ENCODE data around the gene CABLES1.
"Not testable (repeated sequence)": the region's sequence is repeated elsewhere in the genome, so short reads cannot be mapped to it uniquely, and the experiment has no call there.

The CABLES1 gene

GRCh38 chr18:23156134-23156533 is 20.8 kb downstream of the CABLES1 start:
- in situ Hi-C loops (cut with HindIII; ENCODE audit: low pct_ligation_motif_present, low pct_unique_long_range_greater_than_20kb, low sequenced_read_pairs) = no loop called here

GRCh38 chr18:23158058-23158457 is 22.8 kb downstream of the CABLES1 start:
- no peak for DNase-seq
- in situ Hi-C loops (cut with HindIII; ENCODE audit: low pct_ligation_motif_present, low pct_unique_long_range_greater_than_20kb, low sequenced_read_pairs) = no loop called here

More at GRCh38 chr18:23156134-23156533, 20.8 kb downstream of the CABLES1 start:
- no peak for DNase-seq

GRCh38 chr18:23158884-23159283 is 23.6 kb downstream of the CABLES1 start:
- DNase-seq; in situ Hi-C loops (cut with HindIII; ENCODE audit: low pct_ligation_motif_present, low pct_unique_long_range_greater_than_20kb, low sequenced_read_pairs): not testable (repeated sequence)

GRCh38 chr18:23159344-23159743 is 24.1 kb downstream of the CABLES1 start:
- in situ Hi-C loops (cut with HindIII; ENCODE audit: low pct_ligation_motif_present, low pct_unique_long_range_greater_than_20kb, low sequenced_read_pairs) = no loop called here
- peak; percentile 29 for DNase-seq

GRCh38 chr18:23162473-23162872 is 27.2 kb downstream of the CABLES1 start:
- no peak for DNase-seq
- in situ Hi-C loops (cut with HindIII; ENCODE audit: low pct_ligation_motif_present, low pct_unique_long_range_greater_than_20kb, low sequenced_read_pairs) = no loop called here

- in situ Hi-C loops (cut with HindIII; ENCODE audit: low pct_ligation_motif_present, low pct_unique_long_range_greater_than_20kb, low sequenced_read_pairs) = no loop called here
- no peak for DNase-seq
Measured at GRCh38 chr18:23163786-23164533, 28.7 kb downstream of the CABLES1 start.

GRCh38 chr18:23165271-23166068 is 30.2 kb downstream of the CABLES1 start:
- DNase-seq = no peak

GRCh38 chr18:23166891-23167541 is 31.7 kb downstream of the CABLES1 start:
- no peak for DNase-seq
- in situ Hi-C loops (cut with HindIII; ENCODE audit: low pct_ligation_motif_present, low pct_unique_long_range_greater_than_20kb, low sequenced_read_pairs) = no loop called here

More at GRCh38 chr18:23165271-23166068, 30.2 kb downstream of the CABLES1 start:
- in situ Hi-C loops (cut with HindIII; ENCODE audit: low pct_ligation_motif_present, low pct_unique_long_range_greater_than_20kb, low sequenced_read_pairs) = no loop called here

- DNase-seq = no peak
- in situ Hi-C loops (cut with HindIII; ENCODE audit: low pct_ligation_motif_present, low pct_unique_long_range_greater_than_20kb, low sequenced_read_pairs) = no loop called here
Measured at GRCh38 chr18:23169673-23170044, 34.4 kb downstream of the CABLES1 start.

GRCh38 chr18:23170137-23170536 is 34.9 kb downstream of the CABLES1 start:
- in situ Hi-C loops (cut with HindIII; ENCODE audit: low pct_ligation_motif_present, low pct_unique_long_range_greater_than_20kb, low sequenced_read_pairs) = no loop called here
- no peak for DNase-seq

- in situ Hi-C loops (cut with HindIII; ENCODE audit: low pct_ligation_motif_present, low pct_unique_long_range_greater_than_20kb, low sequenced_read_pairs) = no loop called here
- DNase-seq = no peak
Measured at GRCh38 chr18:23171581-23172156, 36.4 kb downstream of the CABLES1 start.

- in situ Hi-C loops (cut with HindIII; ENCODE audit: low pct_ligation_motif_present, low pct_unique_long_range_greater_than_20kb, low sequenced_read_pairs) = no loop called here
- DNase-seq = no peak
Measured at GRCh38 chr18:23172591-23173380, 37.5 kb downstream of the CABLES1 start.

- in situ Hi-C loops (cut with HindIII; ENCODE audit: low pct_ligation_motif_present, low pct_unique_long_range_greater_than_20kb, low sequenced_read_pairs) = no loop called here
- DNase-seq = no peak
Measured at GRCh38 chr18:23173912-23174311, 38.6 kb downstream of the CABLES1 start.

- no peak for DNase-seq
- in situ Hi-C loops (cut with HindIII; ENCODE audit: low pct_ligation_motif_present, low pct_unique_long_range_greater_than_20kb, low sequenced_read_pairs) = no loop called here
Measured at GRCh38 chr18:23176701-23177432, 41.6 kb downstream of the CABLES1 start.

GRCh38 chr18:23177433-23178072 is 42.3 kb downstream of the CABLES1 start:
- no peak for DNase-seq
- in situ Hi-C loops (cut with HindIII; ENCODE audit: low pct_ligation_motif_present, low pct_unique_long_range_greater_than_20kb, low sequenced_read_pairs) = no loop called here

GRCh38 chr18:23178201-23178600 is 42.9 kb downstream of the CABLES1 start:
- in situ Hi-C loops (cut with HindIII; ENCODE audit: low pct_ligation_motif_present, low pct_unique_long_range_greater_than_20kb, low sequenced_read_pairs) = no loop called here
- no peak for DNase-seq

GRCh38 chr18:23178661-23179081 is 43.4 kb downstream of the CABLES1 start:
- DNase-seq = no peak
- in situ Hi-C loops (cut with HindIII; ENCODE audit: low pct_ligation_motif_present, low pct_unique_long_range_greater_than_20kb, low sequenced_read_pairs) = no loop called here

All from ACHN (cell line).